IMR-90 (cell line): Measurements from ENCODE around the gene KRCC1. TPM values are rescaled to one million over a fixed set of nuclear protein-coding genes. Genes with fewer than 3 reads are reported as not detected.

Experiments used
- ATAC-seq: fragments of 200-7000 bp; cut with Tn5 transposase; 2 replicates; pipeline ENCODE4 v1.9.1; 2020; ENCODE audit warnings: low read depth, mild to moderate bottlenecking, moderate library complexity
- BruUV-seq: library from RNA; stranded (reverse); fragments of 400-500 nt; replicated peaks from 2 replicates; lab custom pipeline; 2021; lab: Mats Ljungman, UMichigan
- CTCF ChIA-PET: fragments of 300-600 bp; formaldehyde crosslinking; extraction: SDS; loops from one replicate; lab custom pipeline; 2021; ENCODE audit warnings: antibody characterized with exemption; lab: Yijun Ruan, JAX
- POLR2A ChIA-PET: fragments of 300-600 bp; sonication (Branson Sonifier 250); formaldehyde crosslinking; loops from one replicate; lab custom pipeline; 2022; ENCODE audit warnings: antibody characterized with exemption; ENCODE audit not compliant: unreplicated experiment; lab: Charles Lee
- DNase-seq: peaks from one replicate; pipeline ENCODE4 v3.0.0; 2013
- H2AFZ ChIP-seq: replicated peaks from 2 replicates; pipeline ENCODE3; 2013; ENCODE audit warnings: low read length, mild to moderate bottlenecking; ENCODE audit not compliant: poor library complexity
- H2AK5ac ChIP-seq: 2 replicates; pipeline ENCODE4 v1.6.1; 2013; ENCODE audit warnings: low read depth, low read length, inconsistent platforms
- H2AK9ac ChIP-seq: replicated peaks from 2 replicates; pipeline ENCODE3; 2013; ENCODE audit warnings: mild to moderate bottlenecking, low read depth, low read length, moderate library complexity; ENCODE audit not compliant: poor library complexity
- H2BK120ac ChIP-seq: 2 replicates; pipeline ENCODE4 v1.6.1; 2013; ENCODE audit warnings: low read depth, low read length, inconsistent platforms
- H2BK15ac ChIP-seq: 3 replicates; pipeline ENCODE4 v1.6.1; 2013; ENCODE audit warnings: low read depth, low read length, inconsistent platforms
- H2BK20ac ChIP-seq: 2 replicates; pipeline ENCODE4 v1.6.1; 2013; ENCODE audit warnings: low read depth, mild to moderate bottlenecking, inconsistent platforms, low read length, moderate library complexity
- H2BK5ac ChIP-seq: 2 replicates; pipeline ENCODE4 v1.6.1; 2013; ENCODE audit warnings: mild to moderate bottlenecking, low read depth, low read length, inconsistent platforms; ENCODE audit not compliant: poor library complexity, severe bottlenecking
- H3K14ac ChIP-seq: replicated peaks from 2 replicates; pipeline ENCODE4 v1.6.1; 2013; ENCODE audit warnings: low read depth, low read length, inconsistent platforms
- H3K18ac ChIP-seq: 2 replicates; pipeline ENCODE4 v1.6.1; 2013; ENCODE audit warnings: low read depth, low read length, control low read depth
- H3K23ac ChIP-seq: 2 replicates; pipeline ENCODE4 v1.6.1; 2013; ENCODE audit warnings: low read depth, low read length, inconsistent platforms
- H3K27ac ChIP-seq: 2 replicates; pipeline ENCODE4 v1.5.1; 2013; ENCODE audit warnings: mild to moderate bottlenecking, control low read depth, low read length; ENCODE audit not compliant: insufficient read depth
- H3K27me3 ChIP-seq: 2 replicates; pipeline ENCODE4 v1.6.1; 2013; ENCODE audit warnings: low read length; ENCODE audit not compliant: control insufficient read depth, insufficient read depth
- H3K36me3 ChIP-seq: 2 replicates; pipeline ENCODE4 v1.6.1; 2013; ENCODE audit warnings: low read length, mixed read lengths; ENCODE audit not compliant: control insufficient read depth, insufficient read depth
- H3K4ac ChIP-seq: 2 replicates; pipeline ENCODE4 v1.6.1; 2013; ENCODE audit warnings: low read depth, low read length, inconsistent platforms
- H3K4me1 ChIP-seq: 2 replicates; pipeline ENCODE4 v1.6.1; 2013; ENCODE audit warnings: low read length, mixed read lengths; ENCODE audit not compliant: control insufficient read depth, insufficient read depth
- H3K4me2 ChIP-seq: 2 replicates; pipeline ENCODE4 v1.6.1; 2013; ENCODE audit warnings: low read depth, mild to moderate bottlenecking, control low read depth, low read length, moderate library complexity
- H3K4me3 ChIP-seq: 2 replicates; pipeline ENCODE4 v1.5.1; 2013; ENCODE audit warnings: low read depth, mild to moderate bottlenecking, control low read depth, low read length, moderate library complexity; ENCODE audit not compliant: insufficient read depth
- H3K56ac ChIP-seq: 2 replicates; pipeline ENCODE4 v1.6.1; 2013; ENCODE audit warnings: low read length, inconsistent platforms; ENCODE audit not compliant: insufficient read depth; ENCODE audit errors: extremely low read depth
- H3K79me1 ChIP-seq, 2 experiments: 2 replicates each; pipeline ENCODE4 v1.6.1; 2013; ENCODE audit warnings: low read length in 2 of 2, inconsistent platforms in 1 of 2, low read depth in 1 of 2
- H3K9ac ChIP-seq: 2 replicates; pipeline ENCODE4 v1.6.1; 2013; ENCODE audit warnings: low read depth, low read length, control low read depth
- H3K9me1 ChIP-seq: 2 replicates; pipeline ENCODE4 v1.6.1; 2013; ENCODE audit warnings: low read length, inconsistent platforms; ENCODE audit not compliant: insufficient read depth
- H3K9me3 ChIP-seq: 2 replicates; pipeline ENCODE4 v1.6.1; 2013; ENCODE audit warnings: low read length; ENCODE audit not compliant: control insufficient read depth, insufficient read depth
- H4K20me1 ChIP-seq: 2 replicates; pipeline ENCODE4 v1.6.1; 2013; ENCODE audit warnings: low read length, inconsistent platforms; ENCODE audit not compliant: insufficient read depth
- H4K5ac ChIP-seq: 2 replicates; pipeline ENCODE4 v1.6.1; 2013; ENCODE audit warnings: mild to moderate bottlenecking, low read depth, low read length, control low read depth
- H4K8ac ChIP-seq, 2 experiments: 2 replicates each; pipeline ENCODE4 v1.6.1; 2013; ENCODE audit warnings: low read depth in 2 of 2, low read length in 2 of 2, control low read depth in 1 of 2, inconsistent platforms in 1 of 2
- H4K91ac ChIP-seq: 2 replicates; pipeline ENCODE4 v1.6.1; 2013; ENCODE audit warnings: low read depth, low read length, inconsistent platforms; ENCODE audit not compliant: insufficient read depth
- BHLHE40 ChIP-seq: fragments of 150-350 bp; IDR thresholded peaks from 2 replicates; pipeline ENCODE4 v1.6.1; 2016; ENCODE audit warnings: mild to moderate bottlenecking, low read depth, low read length
- CEBPB ChIP-seq: IDR thresholded peaks from 2 replicates; pipeline ENCODE4 v1.6.1; 2012; ENCODE audit warnings: low read depth, low read length, improper control_type of control experiment
- CHD1 ChIP-seq: IDR thresholded peaks from 2 replicates; pipeline ENCODE4 v1.6.1; 2012; ENCODE audit warnings: low read depth, low read length, improper control_type of control experiment
- FOS ChIP-seq: fragments of 150-350 bp; IDR thresholded peaks from 2 replicates; pipeline ENCODE4 v1.6.1; 2016; ENCODE audit warnings: low read depth, low read length
- MAFK ChIP-seq: IDR thresholded peaks from 2 replicates; pipeline ENCODE4 v1.6.1; 2012; ENCODE audit warnings: low read depth, low read length, improper control_type of control experiment
- MAZ ChIP-seq: IDR thresholded peaks from 2 replicates; pipeline ENCODE4 v1.6.1; 2012; ENCODE audit warnings: low read depth, mild to moderate bottlenecking, low read length, improper control_type of control experiment, moderate library complexity, borderline replicate concordance
- MXI1 ChIP-seq: IDR thresholded peaks from 2 replicates; pipeline ENCODE4 v1.6.1; 2012; ENCODE audit warnings: low read depth, mild to moderate bottlenecking, low read length, moderate library complexity, borderline replicate concordance
- NFE2L2 ChIP-seq: fragments of 150-350 bp; IDR thresholded peaks from 2 replicates; pipeline ENCODE4 v1.6.1; 2016; ENCODE audit warnings: low read depth, mild to moderate bottlenecking, low read length
- POLR2A ChIP-seq: IDR thresholded peaks from 2 replicates; pipeline ENCODE4 v1.6.1; 2012; ENCODE audit warnings: mild to moderate bottlenecking, low read depth, low read length
- RAD21 ChIP-seq: IDR thresholded peaks from 2 replicates; pipeline ENCODE4 v1.6.1; 2012; ENCODE audit warnings: low read length, improper control_type of control experiment
- RCOR1 ChIP-seq: IDR thresholded peaks from 2 replicates; pipeline ENCODE4 v1.6.1; 2012; ENCODE audit warnings: mild to moderate bottlenecking, low read length, improper control_type of control experiment; ENCODE audit not compliant: insufficient replicate concordance
- RFX5 ChIP-seq: IDR thresholded peaks from 2 replicates; pipeline ENCODE4 v1.8.0; 2012; ENCODE audit warnings: low read depth, mild to moderate bottlenecking, low read length, moderate library complexity
- SMC3 ChIP-seq: fragments of 150-350 bp; IDR thresholded peaks from 2 replicates; pipeline ENCODE4 v1.6.1; 2016; ENCODE audit warnings: low read depth, mild to moderate bottlenecking, antibody characterized with exemption, low read length, moderate library complexity
- WGBS, 2 experiments: methylation state at CpG; one replicate each; pipeline versions ENCODE4 v1.1.5 to v1.1.7; 2013; ENCODE audit warnings: missing lambda C conversion rate in 2 of 2; ENCODE audit not compliant: insufficient read length in 1 of 2; ENCODE audit errors: extremely low coverage in 2 of 2; 5-methylcytosine and 5-hydroxymethylcytosine counted together
- dilution Hi-C: fragments of 300-500 bp; cut with HindIII; formaldehyde crosslinking; loops from one replicate; pipeline ENCODE4 v1.14.3; 2018; ENCODE audit warnings: low sequenced_read_pairs; ENCODE audit not compliant: unreplicated experiment
- in situ Hi-C: fragments of 300-500 bp; cut with MboI; formaldehyde crosslinking; loops from 3 replicates; pipeline ENCODE4 v1.14.3; 2019; ENCODE audit warnings: low sequenced_read_pairs, inconsistent platforms, mixed read lengths
- intact Hi-C: fragments of 100-400 bp; cut with micrococcal nuclease; formaldehyde crosslinking; loops from 2 replicates; pipeline ENCODE4 v1.10.0; 2022
- polyA plus RNA-seq, 3 experiments: library from polyadenylated mRNA; depleted of rRNA; stranded (reverse); fragments of >200 nt; gene quantifications; 2 replicates each; pipeline ENCODE4 v1.2.3, GENCODE V29; 2012; ENCODE audit warnings: low replicate concordance in 1 of 3
- total RNA-seq: library from RNA; depleted of rRNA; stranded (reverse); fragments of >200 nt; gene quantifications from 2 replicates; pipeline ENCODE4 v1.2.3, GENCODE V29; 2012
- TF ChIP-seq, protein P1 (sequence below): fragments of 150-350 bp; IDR thresholded peaks from 2 replicates; pipeline ENCODE4 v1.6.1; 2017; ENCODE audit warnings: mild to moderate bottlenecking, antibody characterized with exemption, low read length, low read depth
- TF ChIP-seq, protein P2 (sequence below): conservative IDR thresholded peaks from 2 replicates; pipeline ENCODE4 v1.5.1; 2012; ENCODE audit warnings: mild to moderate bottlenecking, low read depth, low read length, improper control_type of control experiment
- TF ChIP-seq, protein P3 (sequence below): fragments of 150-350 bp; IDR thresholded peaks from 2 replicates; pipeline ENCODE4 v1.6.1; 2016; ENCODE audit warnings: low read depth, mild to moderate bottlenecking, low read length, moderate library complexity, borderline replicate concordance

KRCC1 gene
- total and polyA plus RNA-seq, 2 of the 4 experiments (the other 2 are of a cell fraction), result 14.3 to 16.5 TPM

DNA sequence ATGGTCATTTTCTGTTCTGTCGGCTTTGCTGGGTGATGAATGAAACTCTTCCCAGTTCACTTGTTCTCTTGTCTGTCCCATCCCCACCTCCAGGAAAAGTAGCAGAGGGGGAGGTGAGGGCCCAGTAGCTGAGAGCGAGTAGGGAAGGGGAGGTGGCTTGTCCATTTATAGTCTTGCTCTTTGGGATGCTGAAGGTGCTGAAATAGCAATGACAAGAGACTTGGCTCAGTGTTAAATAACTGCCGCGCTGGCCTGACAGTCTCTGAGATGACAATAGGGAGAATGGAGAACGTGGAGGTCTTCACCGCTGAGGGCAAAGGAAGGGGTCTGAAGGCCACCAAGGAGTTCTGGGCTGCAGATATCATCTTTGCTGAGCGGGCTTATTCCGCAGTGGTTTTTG, 12.0 kb upstream of the KRCC1 start, which contains the start of gene SMYD1:
TSS of gene SMYD1 (plus strand) at position 228 of the 400 bp plus-strand sequence. CDS start at position 268, 40 bp downstream.
- Histone ChIP-seq H4K20me1 (no peaks in the 10 kb centered on the region), H3K9me3 (no peaks in the 10 kb centered on the region), H3K56ac (no peak within 1 kb of the TSS), H3K4me1 (no peaks in the 10 kb centered on the region), H3K4me2 (no peak within 1 kb of the TSS), H2BK20ac (no peak within 1 kb of the TSS), H2BK15ac (no peak within 1 kb of the TSS), H3K18ac (no peak within 1 kb of the TSS), H4K8ac (no peak within 1 kb of the TSS), H3K14ac (no peak within 1 kb of the TSS), H3K27ac (no peak within 1 kb of the TSS), H2BK120ac (no peak within 1 kb of the TSS), H3K4me3 (no peak within 1 kb of the TSS), H3K9me1 (no peaks in the 10 kb centered on the region), H2AK9ac (no peak within 1 kb of the TSS), H2AK5ac (no peak within 1 kb of the TSS), H4K91ac (no peak within 1 kb of the TSS), H2BK5ac (no peak within 1 kb of the TSS), H3K36me3 (no peaks in the 10 kb centered on the region), H3K23ac (no peak within 1 kb of the TSS), H3K79me1 (no peaks in the 10 kb centered on the region), H2AFZ (no peak within 1 kb of the TSS), H4K5ac (no peak within 1 kb of the TSS), H3K4ac (no peak within 1 kb of the TSS), H3K9ac (no peak within 1 kb of the TSS), H3K27me3 (peaks cover 16% of the 10 kb centered on the region)
- ATAC-seq, result no peak
- TF ChIP-seq POLR2A, result no peak
- no peak for TF ChIP-seq FOS
- TF ChIP-seq RAD21, result no peak
- TF ChIP-seq CEBPB, result no peak
- TF ChIP-seq, protein P1, sequence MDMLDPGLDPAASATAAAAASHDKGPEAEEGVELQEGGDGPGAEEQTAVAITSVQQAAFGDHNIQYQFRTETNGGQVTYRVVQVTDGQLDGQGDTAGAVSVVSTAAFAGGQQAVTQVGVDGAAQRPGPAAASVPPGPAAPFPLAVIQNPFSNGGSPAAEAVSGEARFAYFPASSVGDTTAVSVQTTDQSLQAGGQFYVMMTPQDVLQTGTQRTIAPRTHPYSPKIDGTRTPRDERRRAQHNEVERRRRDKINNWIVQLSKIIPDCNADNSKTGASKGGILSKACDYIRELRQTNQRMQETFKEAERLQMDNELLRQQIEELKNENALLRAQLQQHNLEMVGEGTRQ, result no peak
- no peak for TF ChIP-seq RFX5
- no peak for TF ChIP-seq MAFK
- TF ChIP-seq MAZ, result no peak
- TF ChIP-seq, protein P2, sequence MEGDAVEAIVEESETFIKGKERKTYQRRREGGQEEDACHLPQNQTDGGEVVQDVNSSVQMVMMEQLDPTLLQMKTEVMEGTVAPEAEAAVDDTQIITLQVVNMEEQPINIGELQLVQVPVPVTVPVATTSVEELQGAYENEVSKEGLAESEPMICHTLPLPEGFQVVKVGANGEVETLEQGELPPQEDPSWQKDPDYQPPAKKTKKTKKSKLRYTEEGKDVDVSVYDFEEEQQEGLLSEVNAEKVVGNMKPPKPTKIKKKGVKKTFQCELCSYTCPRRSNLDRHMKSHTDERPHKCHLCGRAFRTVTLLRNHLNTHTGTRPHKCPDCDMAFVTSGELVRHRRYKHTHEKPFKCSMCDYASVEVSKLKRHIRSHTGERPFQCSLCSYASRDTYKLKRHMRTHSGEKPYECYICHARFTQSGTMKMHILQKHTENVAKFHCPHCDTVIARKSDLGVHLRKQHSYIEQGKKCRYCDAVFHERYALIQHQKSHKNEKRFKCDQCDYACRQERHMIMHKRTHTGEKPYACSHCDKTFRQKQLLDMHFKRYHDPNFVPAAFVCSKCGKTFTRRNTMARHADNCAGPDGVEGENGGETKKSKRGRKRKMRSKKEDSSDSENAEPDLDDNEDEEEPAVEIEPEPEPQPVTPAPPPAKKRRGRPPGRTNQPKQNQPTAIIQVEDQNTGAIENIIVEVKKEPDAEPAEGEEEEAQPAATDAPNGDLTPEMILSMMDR, result no peak
- TF ChIP-seq NFE2L2, result no peak
- no peak for TF ChIP-seq MXI1
- no peak for TF ChIP-seq CHD1
- no peak for TF ChIP-seq RCOR1
- TF ChIP-seq, protein P3, sequence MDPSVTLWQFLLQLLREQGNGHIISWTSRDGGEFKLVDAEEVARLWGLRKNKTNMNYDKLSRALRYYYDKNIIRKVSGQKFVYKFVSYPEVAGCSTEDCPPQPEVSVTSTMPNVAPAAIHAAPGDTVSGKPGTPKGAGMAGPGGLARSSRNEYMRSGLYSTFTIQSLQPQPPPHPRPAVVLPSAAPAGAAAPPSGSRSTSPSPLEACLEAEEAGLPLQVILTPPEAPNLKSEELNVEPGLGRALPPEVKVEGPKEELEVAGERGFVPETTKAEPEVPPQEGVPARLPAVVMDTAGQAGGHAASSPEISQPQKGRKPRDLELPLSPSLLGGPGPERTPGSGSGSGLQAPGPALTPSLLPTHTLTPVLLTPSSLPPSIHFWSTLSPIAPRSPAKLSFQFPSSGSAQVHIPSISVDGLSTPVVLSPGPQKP, result no peak
- TF ChIP-seq SMC3, result no peak
- TF ChIP-seq BHLHE40, result no peak
- BruUV-seq, result no TSS peak
- intact Hi-C loops (no loop called here), in situ Hi-C loops (loop anchor here (25.0 kb wide), 1 partner anchor 595 kb away; no protein-coding TSS in a partner anchor), dilution Hi-C loops (no loop called here)
- 57% methylated on average over 4 of the region's 8 CpGs; no CpG with 5 or more reads in 1 of the 2 experiments for WGBS, 2 experiments
- ChIA-PET POLR2A (interaction anchor here (0.5 kb wide), 1 partner anchor 20 kb away, joined by 4 read pairs; no protein-coding TSS in a partner anchor), CTCF (no interaction called here)
- DNase-seq, result no peak
